SK-N-SH treated with all-trans-retinoic acid at 6 μM for 48 hours (cell line): ENCODE results near the gene SLC35F3.

Experiments used
- ARNTL ChIP-seq: fragments of 450-650 bp; formaldehyde crosslinking; IDR thresholded peaks from 2 replicates; pipeline ENCODE4 v1.5.0; 2020; ENCODE audit warnings: low read depth, mild to moderate bottlenecking, moderate library complexity, borderline replicate concordance
- CREB5 ChIP-seq: fragments of 250-450 bp; sonication (Bioruptor Pico); IDR thresholded peaks from 2 replicates; pipeline ENCODE4 v1.5.1; 2020; ENCODE audit warnings: low read depth, mild to moderate bottlenecking, moderate library complexity
- ESRRG ChIP-seq: fragments of 250-450 bp; sonication (Bioruptor Pico); IDR thresholded peaks from 2 replicates; pipeline ENCODE4 v1.6.1; 2021; ENCODE audit warnings: mild to moderate bottlenecking
- RARB ChIP-seq: fragments of 250-450 bp; sonication (Bioruptor Pico); IDR thresholded peaks from 2 replicates; pipeline ENCODE4 v1.8.0; 2021; ENCODE audit warnings: mild to moderate bottlenecking, moderate library complexity
- TCF4 ChIP-seq: fragments of 250-450 bp; sonication (Bioruptor Pico); IDR thresholded peaks from 2 replicates; pipeline ENCODE4 v1.8.0; 2021; ENCODE audit warnings: mild to moderate bottlenecking, moderate library complexity, borderline replicate concordance
- TOX ChIP-seq: fragments of 250-450 bp; sonication (Bioruptor Pico); IDR thresholded peaks from 2 replicates; pipeline ENCODE4 v1.8.0; 2021; ENCODE audit warnings: mild to moderate bottlenecking, moderate library complexity, borderline replicate concordance
- ZFP30 ChIP-seq: fragments of 450-650 bp; formaldehyde crosslinking; IDR thresholded peaks from 2 replicates; pipeline ENCODE4 v1.5.0; 2022; ENCODE audit warnings: mild to moderate bottlenecking, moderate library complexity
- ZNF565 ChIP-seq: fragments of 450-650 bp; formaldehyde crosslinking; conservative IDR thresholded peaks from 2 replicates; pipeline ENCODE4 v1.5.0; 2020; ENCODE audit warnings: low read depth, mild to moderate bottlenecking, moderate library complexity
- ZNF70 ChIP-seq: fragments of 450-650 bp; formaldehyde crosslinking; IDR thresholded peaks from 2 replicates; pipeline ENCODE4 v1.5.0; 2020; ENCODE audit warnings: mild to moderate bottlenecking, moderate library complexity

DNA sequence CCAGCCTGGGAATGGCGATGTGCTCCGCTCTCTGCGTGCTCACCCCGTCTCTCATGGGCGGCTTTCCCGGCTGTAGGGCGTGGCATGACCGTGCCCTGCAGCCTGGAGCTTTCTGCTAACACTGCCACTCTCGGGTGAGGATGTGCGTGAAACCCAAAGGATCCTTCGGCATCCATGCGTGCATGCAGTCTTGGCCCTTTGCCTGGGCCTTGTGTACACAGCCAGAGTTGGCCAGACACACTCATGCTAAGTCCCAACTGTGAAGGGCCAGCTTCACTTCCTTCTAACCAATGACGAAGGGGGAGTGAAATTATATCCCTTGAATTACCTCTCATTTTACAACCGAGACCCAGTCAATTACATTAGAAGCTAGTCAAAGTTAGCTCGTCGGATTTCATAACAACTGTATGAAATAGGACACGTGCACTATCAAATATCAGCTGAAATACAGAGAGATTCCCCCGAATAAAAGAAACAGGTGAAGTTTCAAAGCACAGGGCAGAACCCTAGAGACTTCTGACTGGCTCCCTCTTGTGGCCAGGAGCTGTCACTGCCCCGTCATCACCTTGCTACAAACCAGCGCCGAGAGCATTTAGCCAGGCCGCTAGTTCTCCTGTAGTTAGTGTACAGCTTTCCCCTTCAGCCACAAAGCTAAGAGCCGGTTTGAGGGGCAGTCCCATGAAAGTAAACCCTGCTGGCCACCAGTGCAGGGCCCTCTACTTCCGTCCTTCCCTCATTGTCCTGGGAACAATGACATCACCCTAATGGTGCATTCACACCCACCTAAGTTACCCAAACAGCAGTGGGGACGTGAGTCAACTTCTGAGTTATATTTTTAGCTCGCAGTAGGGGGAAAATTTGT lies 405.4 kb downstream of the SLC35F3 start:
- TF ChIP-seq CREB5 (CRISPR knock-in tag) (no peak), ZNF565 (no peak), RARB (CRISPR knock-in tag) (no peak), ESRRG (CRISPR knock-in tag) (no peak), ZNF70 (CRISPR knock-in tag) (no peak), TCF4 (CRISPR knock-in tag) (no peak), ZFP30 (CRISPR knock-in tag) (no peak), ARNTL (CRISPR knock-in tag) (no peak), TOX (CRISPR knock-in tag) (no peak)
